Transverse colon (tissue), 4 donors: Measurements from ENCODE around the gene TRMT112.

Experiments used
- CTCF ChIP-seq, 5 experiments: fragments of 200-600 bp in 3 of 5; fragments of 450-650 bp in 2 of 5; sonication (generic) in 3 of 5; IDR thresholded peaks; 1 replicate in 2 of 5; 2 replicates in 3 of 5; pipeline ENCODE4 v1.5.1; 2016 to 2017; ENCODE audit warnings: antibody characterized with exemption in 5 of 5, inconsistent platforms in 3 of 5, mild to moderate bottlenecking in 2 of 5, moderate library complexity in 1 of 5
- POLR2A ChIP-seq: fragments of 450-650 bp; IDR thresholded peaks from one replicate; pipeline ENCODE4 v1.6.1; 2016; ENCODE audit warnings: antibody characterized with exemption, mild to moderate bottlenecking, moderate library complexity
- POLR2AphosphoS5 ChIP-seq, 3 donors: sonication (generic); formaldehyde crosslinking; IDR thresholded peaks; one replicate each; pipeline ENCODE4 v1.6.1; 2016; ENCODE audit warnings: antibody characterized with exemption in 3 of 3

GRCh38 chr11:64287676-64288352 lies 29.5 kb downstream of the TRMT112 start:
- TF ChIP-seq CTCF (IDR thresholded peaks at IDR 0.05), result no peak
- no peak for TF ChIP-seq POLR2AphosphoS5 (IDR thresholded peaks at IDR 0.05)
- TF ChIP-seq POLR2A, result no peak
